Endothelial cell of umbilical vein (primary cell): ENCODE data around the gene ADGRL3. TPM values are rescaled to one million over a fixed set of nuclear protein-coding genes. Genes with fewer than 3 reads are reported as not detected.

Experiments used
- BruUV-seq: library from RNA; stranded (reverse); fragments of 400-500 nt; replicated peaks from 2 replicates; lab custom pipeline; 2021; lab: Mats Ljungman, UMichigan
- CTCF ChIA-PET: fragments of 300-600, 350-600 bp; sonication (Branson Sonifier 250); formaldehyde crosslinking; loops from one replicate; lab custom pipeline; 2021; ENCODE audit warnings: antibody characterized with exemption, inconsistent platforms; lab: Charles Lee
- POLR2A ChIA-PET: fragments of 300-600, 350-600 bp; sonication (Branson Sonifier 250); formaldehyde crosslinking; loops from one replicate; lab custom pipeline; 2021; ENCODE audit warnings: antibody characterized with exemption, inconsistent platforms; lab: Charles Lee
- DNase-seq: peaks from one replicate; pipeline ENCODE4 v3.0.0-alpha.2; 2011; ENCODE audit warnings: low read depth, low spot score
- FAIRE-seq: peaks from 2 replicates; lab custom pipeline; 2011; peaks lifted over from hg19 to GRCh38; lab: Jason Lieb, UNC
- H2AFZ ChIP-seq: 2 replicates; pipeline ENCODE4 v1.6.0; 2012; ENCODE audit warnings: low read depth, low read length, control low read depth, inconsistent platforms
- H3K27ac ChIP-seq: 2 replicates; pipeline ENCODE4 v1.5.1; 2011; ENCODE audit warnings: low read depth, mild to moderate bottlenecking, control low read depth, low read length, moderate library complexity; ENCODE audit not compliant: insufficient read depth
- H3K27me3 ChIP-seq, 2 experiments: 2 replicates each; pipeline versions ENCODE4 v1.6.0 to v1.6.1; 2011; ENCODE audit warnings: low read length in 2 of 2, mixed read lengths in 1 of 2; ENCODE audit not compliant: control insufficient read depth in 2 of 2, insufficient read depth in 2 of 2
- H3K36me3 ChIP-seq, 2 experiments: 2 replicates in 1 of 2; 3 replicates in 1 of 2; pipeline ENCODE4 v1.5.1; 2011; ENCODE audit warnings: low read length in 2 of 2, mild to moderate bottlenecking in 1 of 2, moderate library complexity in 1 of 2; ENCODE audit not compliant: control insufficient read depth in 2 of 2, insufficient read depth in 2 of 2; ENCODE audit errors: extremely low read depth in 1 of 2
- H3K4me1 ChIP-seq: 3 replicates; pipeline ENCODE4 v1.5.1; 2011; ENCODE audit warnings: mild to moderate bottlenecking, low read length; ENCODE audit not compliant: control insufficient read depth, insufficient read depth; ENCODE audit errors: extremely low read depth
- H3K4me2 ChIP-seq: 2 replicates; pipeline ENCODE4 v1.6.1; 2011; ENCODE audit warnings: low read length, control low read depth, mixed read lengths; ENCODE audit not compliant: insufficient read depth
- H3K4me3 ChIP-seq, 3 experiments: fragments of 200-600 bp in 1 of 3; sonication (generic), shearing (Covaris generic) in 1 of 3; replicated peaks in 1 of 3; 2 replicates each; pipeline ENCODE4 v1.5.1; 2011 to 2016; ENCODE audit warnings: control low read depth in 3 of 3, low read length in 3 of 3, mild to moderate bottlenecking in 2 of 3, inconsistent platforms in 1 of 3, low read depth in 1 of 3, moderate library complexity in 1 of 3; ENCODE audit not compliant: insufficient read depth in 1 of 3
- H3K79me2 ChIP-seq: 2 replicates; pipeline ENCODE4 v1.6.0; 2012; ENCODE audit warnings: low read length, inconsistent platforms; ENCODE audit not compliant: control insufficient read depth, insufficient read depth
- H3K9ac ChIP-seq: replicated peaks from 2 replicates; pipeline ENCODE3; 2011; ENCODE audit warnings: low read length, control low read depth; ENCODE audit not compliant: insufficient read depth; ENCODE audit errors: extremely low read depth
- H3K9me1 ChIP-seq: replicated peaks from 3 replicates; pipeline ENCODE4 v1.6.0; 2011; ENCODE audit warnings: mild to moderate bottlenecking, low read length; ENCODE audit not compliant: control insufficient read depth, insufficient read depth; ENCODE audit errors: extremely low read depth
- H3K9me3 ChIP-seq: replicated peaks from 2 replicates; pipeline ENCODE4 v1.5.1; 2012; ENCODE audit warnings: low read length, inconsistent platforms; ENCODE audit not compliant: control insufficient read depth, insufficient read depth
- H4K20me1 ChIP-seq: replicated peaks from 2 replicates; pipeline ENCODE3; 2011; ENCODE audit warnings: mild to moderate bottlenecking, low read length; ENCODE audit not compliant: control insufficient read depth, insufficient read depth; ENCODE audit errors: extremely low read depth
- CTCF ChIP-seq, 2 donors: IDR thresholded peaks; 1 replicate in 1 of 2; 2 replicates in 1 of 2; pipeline ENCODE4 v1.5.1; 2011; ENCODE audit warnings: low read length in 2 of 2, mild to moderate bottlenecking in 2 of 2, moderate library complexity in 2 of 2, control low read depth in 1 of 2, inconsistent platforms in 1 of 2, low read depth in 1 of 2; ENCODE audit not compliant: insufficient read depth in 1 of 2; ENCODE audit errors: extremely low read depth in 1 of 2
- EZH2 ChIP-seq: IDR thresholded peaks from 2 replicates; pipeline ENCODE4 v1.6.1; 2012; ENCODE audit warnings: borderline replicate concordance, low read depth, mild to moderate bottlenecking, moderate library complexity, low read length, inconsistent platforms; ENCODE audit not compliant: severe bottlenecking
- JUN ChIP-seq: IDR thresholded peaks from 2 replicates; pipeline ENCODE4 v1.6.1; 2011; ENCODE audit warnings: borderline replicate concordance, low read depth; ENCODE audit not compliant: insufficient read length, insufficient read depth
- MAX ChIP-seq: IDR thresholded peaks from 2 replicates; pipeline ENCODE4 v1.6.1; 2011; ENCODE audit not compliant: insufficient read depth, insufficient read length
- MYC ChIP-seq: IDR thresholded peaks from one replicate; pipeline ENCODE4 v1.6.1; 2011; ENCODE audit warnings: mild to moderate bottlenecking, low read depth, low read length
- POLR2A ChIP-seq: IDR thresholded peaks from 2 replicates; pipeline ENCODE4 v1.6.1; 2012; ENCODE audit warnings: low read depth, mild to moderate bottlenecking, control low read depth, low read length
- POLR2AphosphoS5 ChIP-seq: IDR thresholded peaks from 2 replicates; pipeline ENCODE4 v1.6.1; 2012; ENCODE audit warnings: low read depth, mild to moderate bottlenecking, control low read depth, low read length, moderate library complexity; ENCODE audit not compliant: insufficient read depth
- dilution Hi-C: fragments of 300-500 bp; cut with MboI; formaldehyde crosslinking; loops from one replicate; pipeline ENCODE4 v1.15.0; 2019; ENCODE audit warnings: low sequenced_read_pairs; ENCODE audit not compliant: extremely low pct_ligation_motif_present
- intact Hi-C: fragments of 100-400 bp; cut with micrococcal nuclease; formaldehyde crosslinking; loops from one replicate; pipeline ENCODE4 v1.10.0; 2022
- polyA plus RNA-seq, 4 experiments: library from polyadenylated mRNA; depleted of rRNA in 3 of 4; stranded (reverse) in 3 of 4; unstranded in 1 of 4; fragments of >200 nt; gene quantifications; 2 replicates each; pipeline versions ENCODE4 v1.2.1 to v1.2.3, GENCODE V29; 2011 to 2012; ENCODE audit warnings: missing spikeins in 1 of 4
- total RNA-seq: library from RNA; stranded (reverse); gene quantifications from 2 replicates; pipeline ENCODE4 v1.2.3, GENCODE V29; 2021

The ADGRL3 gene
- total and polyA plus RNA-seq, 2 donors (not counting 3 experiments of a cell fraction or from before 2014, with no cell fraction given), result not detected

GRCh38 chr4:61177367-61177766, 22.8 kb upstream of the ADGRL3 start:
- Histone ChIP-seq H3K9me1 (no peaks in the 10 kb centered on the region), H3K9ac (no peak overlapping the region), H3K4me3 (no peak overlapping the region), H2AFZ (no peak overlapping the region), H3K9me3 (no peaks in the 10 kb centered on the region), H3K27ac (no peak overlapping the region), H4K20me1 (no peaks in the 10 kb centered on the region), H3K4me1 (no peaks in the 10 kb centered on the region), H3K4me2 (no peak overlapping the region), H3K27me3 (no peaks in the 10 kb centered on the region), H3K79me2 (no peaks in the 10 kb centered on the region), H3K36me3 (no peaks in the 10 kb centered on the region)
- TF ChIP-seq POLR2A, result no peak
- TF ChIP-seq CTCF (IDR thresholded peaks at IDR 0.05; ENCODE audit: extremely low read depth in 1 of 2, insufficient read depth in 1 of 2, low read depth in 1 of 2, low read length in 2 of 2), result no peak
- no peak for TF ChIP-seq POLR2AphosphoS5
- TF ChIP-seq MAX, result no peak
- no peak for TF ChIP-seq MYC
- TF ChIP-seq JUN, result no peak
- TF ChIP-seq EZH2, result no peak
- ChIA-PET CTCF (no interaction called here), POLR2A (no interaction called here)
- no peak for DNase-seq
- intact Hi-C loops, result no loop called here
- no peak for FAIRE-seq
- dilution Hi-C loops, result no loop called here
- no TSS peak for BruUV-seq

GRCh38 chr4:61180405-61180804, 19.7 kb upstream of the ADGRL3 start:
- DNase-seq (no peak), FAIRE-seq (no peak)
- no peak for TF ChIP-seq EZH2
- no peak for TF ChIP-seq MAX
- intact Hi-C loops, result no loop called here
- H3K36me3 ChIP-seq, result no peaks in the 10 kb centered on the region
- no peaks in the 10 kb centered on the region for H3K4me1 ChIP-seq
- no peak overlapping the region for H3K9ac ChIP-seq
- H4K20me1 ChIP-seq, result no peaks in the 10 kb centered on the region
- no peaks in the 10 kb centered on the region for H3K79me2 ChIP-seq
- no peak overlapping the region for H3K4me3 ChIP-seq
- no peaks in the 10 kb centered on the region for H3K9me1 ChIP-seq
- no peak overlapping the region for H3K27ac ChIP-seq
- no peak overlapping the region for H3K4me2 ChIP-seq
- CTCF ChIA-PET, result no interaction called here
- BruUV-seq, result no TSS peak
- no peaks in the 10 kb centered on the region for H3K9me3 ChIP-seq
- no peak overlapping the region for H2AFZ ChIP-seq
- dilution Hi-C loops, result no loop called here
- no peaks in the 10 kb centered on the region for H3K27me3 ChIP-seq
- POLR2A ChIA-PET, result no interaction called here
